AG04450 (cell line): ENCODE results near the gene WDR1. TPM values are rescaled to one million over a fixed set of nuclear protein-coding genes. Genes with fewer than 3 reads are reported as not detected.

Source experiments
- CTCF ChIA-PET: fragments of 300-600, 350-600 bp; formaldehyde crosslinking; extraction: SDS; loops from one replicate; lab custom pipeline; 2022; ENCODE audit warnings: antibody characterized with exemption, inconsistent platforms; lab: Charles Lee
- POLR2A ChIA-PET: fragments of 350-600 bp; formaldehyde crosslinking; extraction: SDS; loops from one replicate; lab custom pipeline; 2021; ENCODE audit warnings: antibody characterized with exemption, inconsistent platforms; lab: Yijun Ruan, JAX
- DNase-seq: peaks from one replicate; pipeline ENCODE4 v3.0.0-alpha.2; 2011; ENCODE audit warnings: low read depth, low spot score
- H3K27ac ChIP-seq: one replicate; pipeline ENCODE4 v1.5.1; 2012; ENCODE audit warnings: low read depth, low read length, control low read depth
- H3K27me3 ChIP-seq: one replicate; pipeline ENCODE4 v1.6.0; 2012; ENCODE audit warnings: low read length; ENCODE audit not compliant: control insufficient read depth, insufficient read depth
- H3K4me3 ChIP-seq: 2 replicates; pipeline ENCODE4 v1.5.1; 2011; ENCODE audit warnings: mild to moderate bottlenecking, low read depth, low read length, control low read depth
- H3K9me3 ChIP-seq: 2 replicates; pipeline ENCODE4 v1.5.1; 2012; ENCODE audit warnings: low read length; ENCODE audit not compliant: control insufficient read depth, insufficient read depth
- polyA plus RNA-seq: library from polyadenylated mRNA; depleted of rRNA; stranded (reverse); fragments of >200 nt; gene quantifications from 2 replicates; pipeline ENCODE4 v1.2.3, GENCODE V29; 2011
- TF ChIP-seq, protein P1 (sequence below): IDR thresholded peaks from 2 replicates; pipeline ENCODE4 v1.5.1; 2011; ENCODE audit warnings: low read depth, low read length, control low read depth, inconsistent platforms

Gene WDR1
- polyA plus RNA-seq, 1 experiment, result 735 TPM

GRCh38 chr4:10051517-10052135 lies 65.0 kb downstream of the WDR1 start:
- H3K9me3 ChIP-seq, result no peaks in the 10 kb centered on the region
- DNase-seq, result no peak
- TF ChIP-seq, protein P1, sequence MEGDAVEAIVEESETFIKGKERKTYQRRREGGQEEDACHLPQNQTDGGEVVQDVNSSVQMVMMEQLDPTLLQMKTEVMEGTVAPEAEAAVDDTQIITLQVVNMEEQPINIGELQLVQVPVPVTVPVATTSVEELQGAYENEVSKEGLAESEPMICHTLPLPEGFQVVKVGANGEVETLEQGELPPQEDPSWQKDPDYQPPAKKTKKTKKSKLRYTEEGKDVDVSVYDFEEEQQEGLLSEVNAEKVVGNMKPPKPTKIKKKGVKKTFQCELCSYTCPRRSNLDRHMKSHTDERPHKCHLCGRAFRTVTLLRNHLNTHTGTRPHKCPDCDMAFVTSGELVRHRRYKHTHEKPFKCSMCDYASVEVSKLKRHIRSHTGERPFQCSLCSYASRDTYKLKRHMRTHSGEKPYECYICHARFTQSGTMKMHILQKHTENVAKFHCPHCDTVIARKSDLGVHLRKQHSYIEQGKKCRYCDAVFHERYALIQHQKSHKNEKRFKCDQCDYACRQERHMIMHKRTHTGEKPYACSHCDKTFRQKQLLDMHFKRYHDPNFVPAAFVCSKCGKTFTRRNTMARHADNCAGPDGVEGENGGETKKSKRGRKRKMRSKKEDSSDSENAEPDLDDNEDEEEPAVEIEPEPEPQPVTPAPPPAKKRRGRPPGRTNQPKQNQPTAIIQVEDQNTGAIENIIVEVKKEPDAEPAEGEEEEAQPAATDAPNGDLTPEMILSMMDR, result no peak
- H3K27ac ChIP-seq, result no peak overlapping the region
- no peak overlapping the region for H3K4me3 ChIP-seq
- ChIA-PET CTCF (no interaction called here), POLR2A (no interaction called here)
- H3K27me3 ChIP-seq, result peaks cover 4% of the 10 kb centered on the region

GRCh38 chr4:10050721-10051120 lies 65.9 kb downstream of the WDR1 start:
- DNase-seq, result no peak
- ChIA-PET CTCF (no interaction called here), POLR2A (no interaction called here)
- H3K27ac ChIP-seq, result no peak overlapping the region
- H3K9me3 ChIP-seq, result no peaks in the 10 kb centered on the region
- TF ChIP-seq, protein P1, result no peak
- H3K4me3 ChIP-seq, result no peak overlapping the region
- peaks cover 4% of the 10 kb centered on the region for H3K27me3 ChIP-seq

- no peak overlapping the region for H3K27ac ChIP-seq
- POLR2A ChIA-PET, result no interaction called here
- no peak overlapping the region for H3K4me3 ChIP-seq
- TF ChIP-seq, protein P1, result no peak
- peaks cover 4% of the 10 kb centered on the region for H3K27me3 ChIP-seq
- CTCF ChIA-PET, result no interaction called here
- H3K9me3 ChIP-seq, result no peaks in the 10 kb centered on the region
- no peak for DNase-seq
These were observed 66.3 kb downstream of the WDR1 start for GRCh38 chr4:10050261-10050661.

DNA sequence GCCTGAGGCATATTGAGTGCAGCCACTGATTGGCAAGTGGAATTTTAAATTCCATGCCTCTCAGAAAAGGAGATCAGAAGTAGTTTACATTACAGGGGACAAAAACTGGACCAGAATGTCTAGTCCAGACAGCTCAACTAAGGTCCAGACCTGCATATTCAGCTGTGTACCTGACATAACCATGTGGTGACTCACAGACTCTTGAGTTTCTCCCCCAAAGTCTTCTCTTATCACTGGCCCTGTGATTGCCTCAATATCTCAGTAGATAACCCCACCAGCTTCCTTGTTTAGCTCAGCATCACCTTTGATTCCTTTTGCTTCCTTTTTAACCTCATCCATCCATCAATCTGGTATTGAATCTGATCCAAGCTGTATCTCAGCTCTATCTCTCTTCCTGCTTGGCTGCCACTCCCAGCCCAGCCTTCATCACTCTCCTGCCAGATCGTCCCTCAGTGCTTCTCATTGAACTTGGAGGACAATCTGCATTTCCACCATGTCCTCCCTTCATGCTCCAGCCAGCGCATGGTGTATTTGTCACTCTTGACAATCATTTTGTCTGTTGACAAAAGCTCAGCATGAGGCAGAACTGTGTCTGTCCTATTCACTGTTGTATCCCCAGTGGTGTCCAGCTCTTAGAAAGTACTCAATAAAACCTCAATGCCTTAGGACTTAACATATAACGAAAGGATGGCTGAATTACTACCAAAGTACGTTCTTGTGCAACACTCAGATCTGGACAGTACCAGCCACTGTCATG lies 67.5 kb downstream of the WDR1 start:
- DNase-seq, result no peak
- TF ChIP-seq, protein P1, result no peak
- Histone ChIP-seq H3K27ac (no peak overlapping the region), H3K4me3 (no peak overlapping the region), H3K9me3 (no peaks in the 10 kb centered on the region), H3K27me3 (peaks cover 4% of the 10 kb centered on the region)
- CTCF ChIA-PET, result no interaction called here
- POLR2A ChIA-PET, result no interaction called here

DNA sequence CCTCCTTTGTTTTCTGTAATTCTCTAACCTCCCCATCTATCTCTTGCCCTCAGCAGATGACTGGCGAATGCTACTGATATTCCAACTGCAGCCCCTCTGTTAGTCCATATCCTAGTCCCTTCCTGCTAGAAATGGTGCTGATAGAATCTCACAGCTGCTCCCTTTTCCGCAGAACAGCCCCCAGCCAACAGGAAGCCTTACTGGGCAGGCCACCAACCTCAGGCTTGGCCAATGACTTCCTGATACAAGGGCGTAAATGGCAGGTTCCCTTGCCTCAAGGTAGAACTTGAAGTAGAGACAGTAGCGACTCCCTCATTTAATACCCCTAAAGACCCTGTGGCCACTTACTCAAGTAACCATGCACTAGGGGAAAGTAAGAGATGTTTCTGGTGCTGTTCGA lies 68.6 kb downstream of the WDR1 start:
- H3K9me3 ChIP-seq, result no peaks in the 10 kb centered on the region
- ChIA-PET POLR2A (no interaction called here), CTCF (no interaction called here)
- TF ChIP-seq, protein P1, result no peak
- no peak for DNase-seq
- no peak overlapping the region for H3K4me3 ChIP-seq
- H3K27me3 ChIP-seq, result peaks cover 4% of the 10 kb centered on the region
- H3K27ac ChIP-seq, result no peak overlapping the region
